ENCODE data around the gene RNF130.

The RNF130 gene

GRCh38 chr5:180084638-180085561 lies 13.3 kb upstream of the RNF130 start:
- peak; percentile 48 for DNase-seq

GRCh38 chr5:180083529-180084060 lies 12.0 kb upstream of the RNF130 start:
- DNase-seq, result no peak

- DNase-seq, result no peak
These were observed 11.3 kb upstream of the RNF130 start for GRCh38 chr5:180082633-180083420.

GRCh38 chr5:180081481-180081880 lies 9.9 kb upstream of the RNF130 start:
- no peak for DNase-seq

- DNase-seq, result no peak
These were observed 9.1 kb upstream of the RNF130 start for GRCh38 chr5:180080486-180081280.

- DNase-seq, result no peak
These were observed 8.3 kb upstream of the RNF130 start for GRCh38 chr5:180079702-180080466.

- DNase-seq, result no peak
These were observed 6.8 kb upstream of the RNF130 start for GRCh38 chr5:180078348-180078747.

- DNase-seq, result no peak
These were observed 6.2 kb upstream of the RNF130 start for GRCh38 chr5:180077594-180078284.

- no peak for DNase-seq
These were observed 4.1 kb upstream of the RNF130 start for GRCh38 chr5:180075703-180076102.

GRCh38 chr5:180074462-180074861 lies 2.9 kb upstream of the RNF130 start:
- no peak for DNase-seq

- no peak for DNase-seq
These were observed 997 bp upstream of the RNF130 start for GRCh38 chr5:180072556-180072955.

- DNase-seq, result no peak
These were observed 643 bp upstream of the RNF130 start for GRCh38 chr5:180072256-180072548.

- peak; percentile 62 for DNase-seq
These were observed 616 bp downstream of the RNF130 start for GRCh38 chr5:180070756-180071530.

- DNase-seq, result peak; percentile 91
These were observed 1.8 kb downstream of the RNF130 start for GRCh38 chr5:180069589-180070247.

GRCh38 chr5:180068519-180069090 lies 3.0 kb downstream of the RNF130 start:
- no peak for DNase-seq

GRCh38 chr5:180067986-180068385 lies 3.6 kb downstream of the RNF130 start:
- DNase-seq, result no peak

GRCh38 chr5:180060192-180060591 lies 11.4 kb downstream of the RNF130 start:
- no peak for DNase-seq

- DNase-seq, result no peak
These were observed 12.2 kb downstream of the RNF130 start for GRCh38 chr5:180059326-180059725.

GRCh38 chr5:180056153-180056552 lies 15.4 kb downstream of the RNF130 start:
- DNase-seq, result no peak

- DNase-seq, result no peak
These were observed 17.3 kb downstream of the RNF130 start for GRCh38 chr5:180054226-180054625.
